ENCODE results near the gene TM7SF3.
"Not testable (repeated sequence)": the region's sequence is repeated elsewhere in the genome, so short reads cannot be mapped to it uniquely, and the experiment has no call there.

The TM7SF3 gene, protein sequence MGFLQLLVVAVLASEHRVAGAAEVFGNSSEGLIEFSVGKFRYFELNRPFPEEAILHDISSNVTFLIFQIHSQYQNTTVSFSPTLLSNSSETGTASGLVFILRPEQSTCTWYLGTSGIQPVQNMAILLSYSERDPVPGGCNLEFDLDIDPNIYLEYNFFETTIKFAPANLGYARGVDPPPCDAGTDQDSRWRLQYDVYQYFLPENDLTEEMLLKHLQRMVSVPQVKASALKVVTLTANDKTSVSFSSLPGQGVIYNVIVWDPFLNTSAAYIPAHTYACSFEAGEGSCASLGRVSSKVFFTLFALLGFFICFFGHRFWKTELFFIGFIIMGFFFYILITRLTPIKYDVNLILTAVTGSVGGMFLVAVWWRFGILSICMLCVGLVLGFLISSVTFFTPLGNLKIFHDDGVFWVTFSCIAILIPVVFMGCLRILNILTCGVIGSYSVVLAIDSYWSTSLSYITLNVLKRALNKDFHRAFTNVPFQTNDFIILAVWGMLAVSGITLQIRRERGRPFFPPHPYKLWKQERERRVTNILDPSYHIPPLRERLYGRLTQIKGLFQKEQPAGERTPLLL

DNA sequence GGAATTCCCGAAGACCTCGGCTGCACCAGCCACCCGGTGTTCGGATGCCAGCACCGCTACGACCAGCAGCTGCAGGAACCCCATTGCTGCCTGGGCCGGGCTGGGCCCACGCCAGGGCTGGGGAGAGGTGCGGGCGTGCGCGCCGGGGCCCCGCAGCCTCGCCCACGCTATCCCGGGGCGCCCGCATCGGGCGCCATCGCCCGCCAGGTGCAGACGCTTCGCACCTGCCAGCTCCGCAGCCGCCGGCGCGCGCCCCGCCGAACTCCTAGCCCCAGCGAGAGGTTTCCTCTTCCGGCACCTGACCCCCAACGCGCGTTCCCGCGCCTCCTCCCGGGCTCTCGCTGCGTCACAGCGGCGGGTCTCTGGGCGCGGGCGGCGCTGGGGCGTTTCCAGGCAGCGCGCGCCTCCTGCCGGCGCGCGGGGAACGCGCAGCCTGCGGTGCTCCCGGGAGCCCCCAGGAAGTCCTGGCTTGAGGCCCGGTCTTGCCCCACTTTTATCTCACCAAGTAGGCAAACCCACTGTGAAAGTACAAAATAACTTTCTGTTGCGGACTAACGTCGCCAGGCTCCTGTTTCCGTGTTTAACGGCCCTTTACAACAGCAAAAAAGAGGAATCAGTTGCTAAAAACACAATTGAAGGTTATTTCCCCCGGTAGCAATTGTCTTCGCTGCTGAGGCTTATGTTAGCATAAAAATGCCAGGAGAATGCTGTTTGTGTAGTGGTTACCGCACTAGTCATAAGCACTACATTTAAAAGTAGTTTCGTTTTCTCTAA is at the start of gene TM7SF3:
TM7SF3 (minus strand) TSS at position 300 of the 774 bp plus-strand sequence; CDS start at position 84, 216 bp downstream.
- no peaks in the 10 kb centered on the region for H3K9me3 Mint-ChIP-seq
- H3K4me1 Mint-ChIP-seq (ENCODE audit: low read depth), result peaks cover 55% of the 10 kb centered on the region
- DNase-seq (ENCODE audit: low spot score), result peak; percentile 96
- H3K4me3 Mint-ChIP-seq, result peak within 1 kb of the TSS; percentile 93
- H3K27me3 Mint-ChIP-seq (ENCODE audit: low read depth), result no peaks in the 10 kb centered on the region
- peak within 1 kb of the TSS; percentile 95 for H3K27ac Mint-ChIP-seq
- peaks cover 19% of the 10 kb centered on the region for H3K36me3 Mint-ChIP-seq (ENCODE audit: low read depth)

DNA sequence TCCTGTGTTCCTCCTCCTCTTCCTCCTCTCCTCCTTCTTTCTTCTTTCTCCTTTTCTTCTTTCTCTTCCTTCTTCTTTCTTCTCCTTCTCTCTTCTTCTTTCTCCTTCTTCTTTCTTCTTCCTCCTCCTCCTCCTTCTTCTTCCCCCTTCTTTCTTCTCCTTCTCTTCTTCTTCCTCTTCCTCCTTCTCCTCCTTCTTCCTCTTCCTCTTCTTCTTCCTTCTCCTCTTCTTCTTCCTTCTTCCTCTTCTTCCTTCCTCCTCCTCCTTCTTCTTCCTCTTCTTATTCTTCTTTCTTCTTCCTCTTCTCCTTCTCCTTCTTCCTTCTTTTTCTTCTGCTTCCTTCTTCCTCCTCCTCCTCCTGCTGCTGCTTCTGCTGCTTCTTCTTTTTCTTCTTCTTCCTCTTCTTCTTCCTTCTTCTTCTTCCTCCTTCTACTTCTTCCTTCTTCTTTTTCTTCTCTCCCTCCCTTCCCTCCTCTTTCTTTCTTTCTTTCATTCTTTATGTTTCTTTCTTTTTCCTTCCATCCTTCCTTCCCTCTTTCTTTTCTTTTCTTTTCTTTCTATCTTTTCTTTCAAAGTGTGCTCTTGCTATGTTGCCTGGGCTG is 49.2 kb upstream of the TM7SF3 start:
- no peak overlapping the region for H3K4me3 Mint-ChIP-seq
- H3K27ac Mint-ChIP-seq, result no peak overlapping the region
- DNase-seq (ENCODE audit: low spot score), result no peak
- H3K4me1 Mint-ChIP-seq (ENCODE audit: low read depth), result no peaks in the 10 kb centered on the region
- H3K9me3 Mint-ChIP-seq, result no peaks in the 10 kb centered on the region
- no peaks in the 10 kb centered on the region for H3K27me3 Mint-ChIP-seq (ENCODE audit: low read depth)
- no peaks in the 10 kb centered on the region for H3K36me3 Mint-ChIP-seq (ENCODE audit: low read depth)

DNA sequence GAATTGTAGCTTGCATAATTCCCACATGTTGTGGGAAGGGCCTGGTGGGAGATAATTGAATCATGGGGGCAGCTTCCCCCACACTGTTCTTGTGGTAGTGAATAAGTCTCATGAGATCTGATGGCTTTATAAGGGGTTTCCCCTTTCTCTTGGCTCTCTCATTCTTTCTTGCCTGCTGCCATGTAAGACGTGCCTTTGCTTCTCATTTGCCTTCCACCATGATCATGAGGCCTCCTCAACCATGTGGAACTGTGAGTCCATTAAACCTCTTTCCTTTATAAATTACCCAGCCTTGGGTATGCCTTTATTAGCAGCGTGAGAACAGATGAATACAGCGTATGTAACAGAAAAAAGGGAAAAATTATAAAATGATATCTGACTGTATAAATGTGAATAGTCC is 47.1 kb upstream of the TM7SF3 start:
- no peaks in the 10 kb centered on the region for H3K9me3 Mint-ChIP-seq
- H3K27ac Mint-ChIP-seq, result no peak overlapping the region
- H3K36me3 Mint-ChIP-seq (ENCODE audit: low read depth), result no peaks in the 10 kb centered on the region
- H3K4me3 Mint-ChIP-seq, result no peak overlapping the region
- H3K4me1 Mint-ChIP-seq (ENCODE audit: low read depth), result no peaks in the 10 kb centered on the region
- DNase-seq (ENCODE audit: low spot score), result no peak
- no peaks in the 10 kb centered on the region for H3K27me3 Mint-ChIP-seq (ENCODE audit: low read depth)

DNA sequence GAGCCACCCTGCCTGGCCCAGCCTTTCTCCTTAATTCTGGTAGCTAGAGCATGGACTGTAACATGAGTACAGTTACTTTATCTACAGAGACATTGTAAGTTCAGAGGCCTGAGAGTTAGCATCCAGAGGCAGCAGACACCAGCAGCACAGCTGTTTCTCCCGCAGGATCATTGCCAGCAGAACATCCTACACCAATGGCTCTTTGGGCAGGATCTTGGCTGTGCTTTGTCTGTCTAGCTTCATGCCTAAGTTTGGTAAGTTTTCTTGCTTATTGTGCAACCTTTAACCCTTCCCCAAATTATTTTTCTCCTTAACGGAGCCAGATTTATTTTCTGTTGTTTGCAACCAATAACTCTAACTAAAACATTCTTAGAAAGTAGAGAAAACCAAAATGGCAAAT is 46.6 kb upstream of the TM7SF3 start:
- Mint-ChIP-seq H3K27me3 (ENCODE audit: low read depth) (no peaks in the 10 kb centered on the region), H3K4me3 (no peak overlapping the region), H3K27ac (no peak overlapping the region), H3K36me3 (ENCODE audit: low read depth) (no peaks in the 10 kb centered on the region), H3K4me1 (ENCODE audit: low read depth) (no peaks in the 10 kb centered on the region), H3K9me3 (no peaks in the 10 kb centered on the region)
- no peak for DNase-seq (ENCODE audit: low spot score)

DNA sequence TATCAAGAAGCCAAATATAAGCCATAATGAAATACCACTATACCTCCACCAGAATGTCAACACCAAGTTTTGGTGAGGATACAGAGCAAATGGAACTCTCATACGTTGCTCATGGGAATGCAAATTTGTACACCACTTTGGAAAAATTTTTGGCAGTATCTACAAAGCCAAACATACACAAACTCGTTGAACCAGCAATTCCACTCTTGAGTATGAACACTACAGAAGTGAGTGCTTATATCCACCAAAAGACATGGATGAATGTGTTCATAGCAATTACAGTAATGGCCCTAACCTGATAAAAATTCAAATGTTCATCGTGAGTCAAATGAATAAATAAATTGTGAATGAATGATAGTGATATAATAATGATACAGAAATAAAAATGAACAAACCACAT is 43.4 kb upstream of the TM7SF3 start:
- no peak for DNase-seq (ENCODE audit: low spot score)
- H3K4me3 Mint-ChIP-seq, result no peak overlapping the region
- no peak overlapping the region for H3K27ac Mint-ChIP-seq
- no peaks in the 10 kb centered on the region for H3K9me3 Mint-ChIP-seq
- peaks cover 2% of the 10 kb centered on the region for H3K4me1 Mint-ChIP-seq (ENCODE audit: low read depth)
- H3K36me3 Mint-ChIP-seq (ENCODE audit: low read depth), result no peaks in the 10 kb centered on the region
- no peaks in the 10 kb centered on the region for H3K27me3 Mint-ChIP-seq (ENCODE audit: low read depth)

DNA sequence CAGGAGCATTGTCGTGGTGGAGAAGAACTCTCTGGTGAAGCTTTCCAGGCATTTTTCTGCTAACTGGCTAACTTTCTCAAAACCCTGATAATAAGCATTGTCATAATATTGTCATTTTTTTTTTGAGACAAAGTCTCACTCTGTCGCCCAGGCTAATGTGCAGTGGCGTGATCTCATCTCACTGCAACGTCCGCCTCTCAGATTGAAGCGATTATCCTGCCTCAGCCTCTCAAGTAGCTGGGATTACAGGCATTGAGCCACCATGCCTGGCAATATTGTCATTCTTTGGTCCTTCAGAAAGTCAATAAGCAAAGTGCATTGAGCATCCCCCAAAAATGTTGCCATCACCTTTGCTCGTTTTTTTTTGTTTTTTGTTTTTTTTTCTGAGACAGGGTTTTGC is 41.8 kb upstream of the TM7SF3 start:
- H3K36me3 Mint-ChIP-seq (ENCODE audit: low read depth), result no peaks in the 10 kb centered on the region
- H3K4me3 Mint-ChIP-seq, result no peak overlapping the region
- H3K27me3 Mint-ChIP-seq (ENCODE audit: low read depth), result no peaks in the 10 kb centered on the region
- DNase-seq (ENCODE audit: low spot score), result no peak
- no peaks in the 10 kb centered on the region for H3K9me3 Mint-ChIP-seq
- H3K27ac Mint-ChIP-seq, result no peak overlapping the region
- H3K4me1 Mint-ChIP-seq (ENCODE audit: low read depth), result peaks cover 2% of the 10 kb centered on the region

DNA sequence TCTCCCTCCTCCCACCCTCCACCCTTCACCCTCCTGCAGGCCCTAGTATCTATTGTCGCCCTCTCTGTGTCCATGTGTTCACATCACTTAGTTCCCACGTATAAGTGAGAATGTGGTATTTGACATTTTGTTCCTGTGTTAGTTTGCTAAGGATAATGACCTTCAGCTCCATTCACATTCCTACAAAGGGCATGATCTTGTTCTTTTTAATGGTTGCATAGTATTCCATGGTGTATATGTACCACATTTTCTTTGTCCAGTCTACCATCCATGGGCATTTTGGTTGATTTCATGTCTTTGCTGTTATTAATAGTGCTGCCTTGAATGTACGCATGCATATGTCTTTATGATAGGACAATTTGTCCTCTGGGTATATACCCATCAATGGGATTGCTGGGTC is 38.6 kb upstream of the TM7SF3 start:
- Mint-ChIP-seq H3K36me3 (ENCODE audit: low read depth) (no peaks in the 10 kb centered on the region), H3K9me3 (no peaks in the 10 kb centered on the region), H3K4me1 (ENCODE audit: low read depth) (peaks cover 2% of the 10 kb centered on the region), H3K27ac (no peak overlapping the region), H3K27me3 (ENCODE audit: low read depth) (no peaks in the 10 kb centered on the region), H3K4me3 (no peak overlapping the region)
- no peak for DNase-seq (ENCODE audit: low spot score)

DNA sequence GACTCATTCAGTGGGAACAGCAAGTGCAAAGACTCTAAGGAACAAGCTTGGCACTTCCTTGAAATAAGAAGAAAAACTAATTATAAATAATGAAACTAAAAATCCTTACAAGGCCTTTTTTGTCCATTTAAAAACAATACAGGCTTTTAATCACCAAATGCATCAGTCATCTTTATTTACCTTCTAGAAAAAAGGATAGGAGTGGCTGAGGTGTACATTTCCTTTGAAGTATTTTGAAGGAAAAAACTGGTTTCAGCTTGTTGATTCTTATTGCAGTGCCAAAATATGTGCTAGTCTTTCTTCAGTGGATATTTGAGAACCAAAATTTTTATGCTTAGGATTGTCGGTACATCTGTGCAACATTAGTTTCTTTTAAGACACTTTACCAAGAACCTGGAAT is 38.0 kb upstream of the TM7SF3 start:
- no peak overlapping the region for H3K27ac Mint-ChIP-seq
- H3K4me1 Mint-ChIP-seq (ENCODE audit: low read depth), result peaks cover 2% of the 10 kb centered on the region
- no peaks in the 10 kb centered on the region for H3K9me3 Mint-ChIP-seq
- H3K4me3 Mint-ChIP-seq, result no peak overlapping the region
- no peaks in the 10 kb centered on the region for H3K36me3 Mint-ChIP-seq (ENCODE audit: low read depth)
- no peaks in the 10 kb centered on the region for H3K27me3 Mint-ChIP-seq (ENCODE audit: low read depth)
- DNase-seq (ENCODE audit: low spot score), result no peak

DNA sequence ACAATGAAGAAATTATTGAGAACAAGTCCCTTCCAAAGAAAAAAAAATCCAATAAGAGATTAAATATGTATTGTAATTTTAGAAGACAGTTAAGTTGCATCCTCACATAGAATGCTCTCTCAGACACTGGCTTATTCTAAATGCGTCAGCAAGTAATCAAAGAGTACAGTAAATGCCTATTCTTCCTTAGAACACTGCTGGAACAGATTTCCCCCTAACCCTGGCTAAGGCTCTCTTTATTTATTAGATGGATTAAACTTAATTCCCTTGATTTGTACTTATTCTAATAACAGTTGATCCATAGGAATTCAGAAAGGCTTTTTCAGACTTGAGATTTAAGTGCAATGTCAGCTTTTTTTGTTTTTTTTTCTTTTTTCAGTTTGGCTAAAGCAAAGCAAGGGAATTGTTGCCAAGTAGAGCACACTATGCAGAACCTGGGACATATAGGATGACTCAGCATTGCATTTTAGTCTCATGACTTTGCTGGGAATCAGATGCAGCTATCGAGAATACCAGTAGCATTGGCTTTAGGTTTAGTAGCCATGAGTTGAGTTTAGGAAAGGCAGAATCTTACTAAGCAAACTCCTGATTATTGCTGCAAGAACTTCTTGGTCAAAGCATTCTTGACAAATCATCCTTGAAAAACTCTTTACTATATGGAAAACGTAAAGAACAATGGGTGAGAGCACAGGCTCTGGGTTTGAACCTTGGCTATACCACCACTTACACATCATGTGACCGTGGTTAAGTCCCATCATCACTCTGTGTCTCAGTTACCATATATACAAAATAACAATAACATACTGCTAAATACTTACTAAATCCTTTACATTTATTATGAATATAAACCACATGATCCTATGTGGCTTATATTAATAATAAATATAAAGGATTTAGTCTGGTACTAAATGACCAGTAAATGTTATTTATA is 34.9 kb upstream of the TM7SF3 start:
- Mint-ChIP-seq H3K4me3 (no peak overlapping the region), H3K9me3 (no peaks in the 10 kb centered on the region), H3K27ac (no peak overlapping the region), H3K4me1 (ENCODE audit: low read depth) (peaks cover 2% of the 10 kb centered on the region), H3K36me3 (ENCODE audit: low read depth) (no peaks in the 10 kb centered on the region), H3K27me3 (ENCODE audit: low read depth) (no peaks in the 10 kb centered on the region)
- no peak for DNase-seq (ENCODE audit: low spot score)

DNA sequence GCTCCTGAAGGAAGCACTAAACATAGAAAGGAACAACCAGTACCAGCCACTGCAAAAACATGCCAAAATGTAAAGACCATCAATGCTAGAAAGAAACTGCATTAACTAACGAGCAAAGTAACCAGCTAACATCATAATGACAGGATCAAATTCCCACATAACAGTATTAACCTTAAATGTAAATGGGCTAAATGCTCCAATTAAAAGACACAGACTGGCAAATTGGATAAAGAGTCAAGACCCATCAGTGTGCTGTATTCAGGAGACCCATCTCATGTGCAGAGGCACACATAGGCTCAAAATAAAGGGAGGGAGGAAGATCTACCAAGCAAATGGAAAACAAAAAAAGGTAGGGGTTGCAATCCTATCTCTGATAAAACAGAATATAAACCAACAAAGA is 27.8 kb upstream of the TM7SF3 start:
- not testable (repeated sequence) for H3K27ac Mint-ChIP-seq; H3K4me1 Mint-ChIP-seq (ENCODE audit: low read depth); H3K4me3 Mint-ChIP-seq; H3K9me3 Mint-ChIP-seq; DNase-seq (ENCODE audit: low spot score); H3K27me3 Mint-ChIP-seq (ENCODE audit: low read depth)
- peaks cover 14% of the 10 kb centered on the region for H3K36me3 Mint-ChIP-seq (ENCODE audit: low read depth)

DNA sequence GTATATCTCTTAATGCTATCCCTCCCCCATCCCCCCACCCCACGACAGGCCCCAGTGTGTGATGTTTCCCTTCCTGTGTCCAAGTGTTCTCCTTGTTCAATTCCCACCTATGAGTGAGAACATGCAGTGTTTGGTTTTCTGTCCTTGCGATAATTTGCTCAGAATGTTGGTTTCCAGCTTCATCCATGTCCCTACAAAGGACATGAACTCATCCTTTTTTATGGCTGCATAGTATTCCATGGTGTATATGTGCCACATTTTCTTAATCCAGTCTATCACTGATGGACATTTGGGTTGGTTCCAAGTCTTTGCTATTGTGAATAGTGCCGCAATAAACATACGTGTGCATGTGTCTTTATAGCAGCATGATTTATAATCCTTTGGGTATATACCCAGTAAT is 26.5 kb upstream of the TM7SF3 start:
- not testable (repeated sequence) for H3K27ac Mint-ChIP-seq; H3K4me3 Mint-ChIP-seq; DNase-seq (ENCODE audit: low spot score); H3K4me1 Mint-ChIP-seq (ENCODE audit: low read depth); H3K9me3 Mint-ChIP-seq; H3K27me3 Mint-ChIP-seq (ENCODE audit: low read depth)
- H3K36me3 Mint-ChIP-seq (ENCODE audit: low read depth), result peaks cover 14% of the 10 kb centered on the region

DNA sequence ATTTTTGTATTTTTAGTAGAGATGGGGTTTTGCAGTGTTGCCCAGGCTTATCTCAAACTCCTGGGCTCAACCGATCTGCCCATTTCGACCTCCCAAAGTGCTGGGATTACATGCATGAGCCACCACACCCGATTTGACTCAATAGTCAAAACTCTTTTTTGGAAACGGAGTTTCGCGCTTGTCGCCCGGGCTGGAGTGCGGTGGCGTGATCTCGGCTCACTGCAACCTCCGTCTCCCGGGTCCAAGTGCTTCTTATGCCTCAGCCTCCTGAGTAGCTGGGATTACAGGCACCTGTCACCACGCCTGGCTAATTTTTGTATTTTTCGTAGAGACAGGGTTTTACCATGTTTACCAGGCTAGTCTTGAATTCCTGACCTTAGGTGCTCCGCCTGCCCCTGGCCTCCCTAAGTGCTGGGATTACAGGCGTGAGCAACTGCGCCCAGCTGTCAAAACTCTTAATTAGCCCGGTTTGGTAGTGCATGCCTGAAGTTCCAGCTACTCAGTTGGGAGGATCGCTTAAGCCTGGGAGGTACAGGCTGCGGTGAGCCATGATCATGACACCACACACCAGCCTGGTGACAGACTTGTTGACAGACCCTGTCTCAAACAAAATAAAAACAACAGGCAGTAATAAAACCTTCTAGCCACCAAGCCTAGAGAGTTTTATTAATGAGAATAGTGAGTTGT is 20.6 kb upstream of the TM7SF3 start:
- Mint-ChIP-seq H3K27ac (no peak overlapping the region), H3K4me1 (ENCODE audit: low read depth) (peaks cover 3% of the 10 kb centered on the region), H3K27me3 (ENCODE audit: low read depth) (no peaks in the 10 kb centered on the region), H3K9me3 (no peaks in the 10 kb centered on the region), H3K36me3 (ENCODE audit: low read depth) (peaks cover 23% of the 10 kb centered on the region), H3K4me3 (no peak overlapping the region)
- no peak for DNase-seq (ENCODE audit: low spot score)

DNA sequence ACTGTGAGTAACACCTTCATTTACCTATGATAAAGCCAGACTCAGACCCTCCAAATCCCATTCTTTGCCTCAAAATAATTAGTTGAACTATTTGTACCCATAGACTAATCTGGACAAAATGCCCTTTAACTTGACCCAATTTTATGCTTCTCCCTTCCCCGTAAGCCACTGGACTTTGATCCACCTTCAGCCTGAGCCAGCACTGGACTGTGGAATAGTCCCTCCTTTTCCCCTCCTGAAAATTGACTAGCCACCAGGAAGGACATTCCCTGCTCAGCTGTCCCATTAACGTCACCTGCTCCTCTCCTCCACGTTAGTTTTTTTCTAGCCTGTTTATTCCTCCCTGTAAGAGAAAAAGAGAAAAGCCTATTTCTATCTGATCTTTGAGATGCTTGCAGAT is 18.5 kb upstream of the TM7SF3 start:
- no peaks in the 10 kb centered on the region for H3K4me1 Mint-ChIP-seq (ENCODE audit: low read depth)
- no peak overlapping the region for H3K4me3 Mint-ChIP-seq

More for the DNA sequence above, 18.5 kb upstream of the TM7SF3 start:
- DNase-seq (ENCODE audit: low spot score), result no peak
- Mint-ChIP-seq H3K9me3 (no peaks in the 10 kb centered on the region), H3K27ac (no peak overlapping the region), H3K36me3 (ENCODE audit: low read depth) (peaks cover 32% of the 10 kb centered on the region), H3K27me3 (ENCODE audit: low read depth) (no peaks in the 10 kb centered on the region)
